Fibroblast of lung (primary cell): ENCODE results near the gene APEX1. TPM values are rescaled to one million over a fixed set of nuclear protein-coding genes. Genes with fewer than 3 reads are reported as not detected.

ENCODE experiments used
- DNase-seq, 2 donors: peaks; one replicate each; pipeline versions ENCODE4 v3.0.0 to v3.0.0-alpha.2; 2010; ENCODE audit warnings: low read depth in 2 of 2
- H2AFZ ChIP-seq: 2 replicates; pipeline ENCODE4 v1.5.1; 2012; ENCODE audit warnings: low read length, control low read depth, inconsistent platforms
- H3K27ac ChIP-seq: 2 replicates; pipeline ENCODE4 v1.5.1; 2011; ENCODE audit warnings: low read length, control low read depth; ENCODE audit not compliant: insufficient read depth
- H3K27me3 ChIP-seq: 2 replicates; pipeline ENCODE4 v1.5.1; 2011; ENCODE audit warnings: mild to moderate bottlenecking, low read length; ENCODE audit not compliant: control insufficient read depth, insufficient read depth
- H3K36me3 ChIP-seq: 2 replicates; pipeline ENCODE4 v1.5.1; 2011; ENCODE audit warnings: low read length; ENCODE audit not compliant: control insufficient read depth, insufficient read depth
- H3K4me1 ChIP-seq: 2 replicates; pipeline ENCODE4 v1.5.1; 2011; ENCODE audit warnings: low read length; ENCODE audit not compliant: control insufficient read depth, insufficient read depth; ENCODE audit errors: extremely low read depth
- H3K4me2 ChIP-seq: 2 replicates; pipeline ENCODE4 v1.5.1; 2011; ENCODE audit warnings: low read length, control low read depth; ENCODE audit not compliant: insufficient read depth; ENCODE audit errors: extremely low read depth
- H3K4me3 ChIP-seq, 4 experiments: fragments of 200-600 bp in 1 of 4; sonication (generic) in 1 of 4; replicated peaks in 1 of 4; 2 replicates each; pipeline ENCODE4 v1.5.1; 2011 to 2016; ENCODE audit warnings: low read length in 4 of 4, low read depth in 3 of 4, mild to moderate bottlenecking in 3 of 4, control low read depth in 2 of 4, inconsistent platforms in 1 of 4, mixed read lengths in 1 of 4; ENCODE audit not compliant: insufficient read depth in 1 of 4; ENCODE audit errors: control extremely low read depth in 1 of 4
- H3K79me2 ChIP-seq: 2 replicates; pipeline ENCODE4 v1.5.1; 2012; ENCODE audit warnings: mild to moderate bottlenecking, low read length, inconsistent platforms; ENCODE audit not compliant: control insufficient read depth, insufficient read depth
- H3K9ac ChIP-seq: 2 replicates; pipeline ENCODE4 v1.5.1; 2011; ENCODE audit warnings: mild to moderate bottlenecking, low read length, control low read depth; ENCODE audit not compliant: insufficient read depth
- H3K9me3 ChIP-seq: 2 replicates; pipeline ENCODE4 v1.5.1; 2012; ENCODE audit warnings: low read depth, low read length; ENCODE audit not compliant: control insufficient read depth, insufficient read depth
- H4K20me1 ChIP-seq: 2 replicates; pipeline ENCODE4 v1.5.1; 2011; ENCODE audit warnings: low read length; ENCODE audit not compliant: control insufficient read depth, insufficient read depth; ENCODE audit errors: extremely low read depth
- CTCF ChIP-seq, 2 donors: IDR thresholded peaks in 1 of 2; conservative IDR thresholded peaks in 1 of 2; 1 replicate in 1 of 2; 2 replicates in 1 of 2; pipeline ENCODE4 v1.5.1; 2011 to 2012; ENCODE audit warnings: low read length in 2 of 2, control low read depth in 1 of 2, inconsistent platforms in 1 of 2, low read depth in 1 of 2, mild to moderate bottlenecking in 1 of 2
- EZH2 ChIP-seq: IDR thresholded peaks from 2 replicates; pipeline ENCODE4 v1.5.1; 2012; ENCODE audit warnings: low read length, control low read depth, mild to moderate bottlenecking; ENCODE audit errors: missing control alignments
- polyA plus RNA-seq, 2 donors: library from polyadenylated mRNA; depleted of rRNA in 1 of 2; stranded (reverse) in 1 of 2; unstranded in 1 of 2; fragments of >200 nt; gene quantifications; 2 replicates each; pipeline ENCODE4 v1.2.1, GENCODE V29; 2011 to 2012; ENCODE audit warnings: missing spikeins in 1 of 2
- total RNA-seq: library from RNA; depleted of rRNA; stranded (reverse); fragments of >200 nt; gene quantifications from 2 replicates; pipeline ENCODE4 v1.2.1, GENCODE V29; 2014

Gene APEX1
- total and polyA plus RNA-seq, 2 donors (not counting 1 experiment from before 2014, with no cell fraction given): 66.6 to 187 TPM

GRCh38 chr14:20469890-20470602 is 15.0 kb downstream of the APEX1 start:
- H3K4me1 ChIP-seq: no peaks in the 10 kb centered on the region
- DNase-seq: peak; percentile 55 to 68
- no peaks in the 10 kb centered on the region for H3K9me3 ChIP-seq
- H3K4me2 ChIP-seq: peak overlapping the region; percentile 84
- H3K9ac ChIP-seq: peak overlapping the region; percentile 76
- H2AFZ ChIP-seq: peak overlapping the region; percentile 66
- peak overlapping the region; percentile 75 to 98 (median 82) for H3K4me3 ChIP-seq
- H3K79me2 ChIP-seq: peaks cover 32% of the 10 kb centered on the region
- no peaks in the 10 kb centered on the region for H3K27me3 ChIP-seq
- peak overlapping the region; percentile 81 for H3K27ac ChIP-seq
- H4K20me1 ChIP-seq: no peaks in the 10 kb centered on the region
- H3K36me3 ChIP-seq: peaks cover 2% of the 10 kb centered on the region
- TF ChIP-seq CTCF (conservative IDR thresholded peaks at IDR 0.05 in 1 of 2, IDR thresholded peaks at IDR 0.05 in 1 of 2; ENCODE audit: low read depth in 1 of 2, low read length in 2 of 2) (no peak), EZH2 (no peak)

GRCh38 chr14:20470603-20470901 is 15.5 kb downstream of the APEX1 start:
- Histone ChIP-seq H3K27ac (peak overlapping the region; percentile 81), H3K27me3 (no peaks in the 10 kb centered on the region)

More at GRCh38 chr14:20470603-20470901, 15.5 kb downstream of the APEX1 start:
- H3K9ac ChIP-seq: no peak overlapping the region
- peak overlapping the region; percentile 75 to 98 (median 82) for H3K4me3 ChIP-seq
- H3K36me3 ChIP-seq: peaks cover 3% of the 10 kb centered on the region
- H3K4me2 ChIP-seq: peak overlapping the region; percentile 84
- no peak for DNase-seq
- H3K4me1 ChIP-seq: no peaks in the 10 kb centered on the region
- H2AFZ ChIP-seq: peak overlapping the region; percentile 66
- H4K20me1 ChIP-seq: no peaks in the 10 kb centered on the region
- no peaks in the 10 kb centered on the region for H3K9me3 ChIP-seq
- peaks cover 32% of the 10 kb centered on the region for H3K79me2 ChIP-seq
- TF ChIP-seq CTCF (conservative IDR thresholded peaks at IDR 0.05 in 1 of 2, IDR thresholded peaks at IDR 0.05 in 1 of 2; ENCODE audit: low read depth in 1 of 2, low read length in 2 of 2) (no peak), EZH2 (no peak)
